GM18909 (cell line): Measurements from ENCODE around the gene COIL.
"Not testable (repeated sequence)": the region's sequence is repeated elsewhere in the genome, so short reads cannot be mapped to it uniquely, and the experiment has no call there.

Experiments
- ATAC-seq: cut with Tn5 transposase; IDR thresholded peaks from one replicate; pipeline ENCODE4 v1.9.1; 2021; ENCODE audit warnings: mild to moderate bottlenecking; ENCODE audit not compliant: unreplicated experiment, poor library complexity

The COIL gene, protein sequence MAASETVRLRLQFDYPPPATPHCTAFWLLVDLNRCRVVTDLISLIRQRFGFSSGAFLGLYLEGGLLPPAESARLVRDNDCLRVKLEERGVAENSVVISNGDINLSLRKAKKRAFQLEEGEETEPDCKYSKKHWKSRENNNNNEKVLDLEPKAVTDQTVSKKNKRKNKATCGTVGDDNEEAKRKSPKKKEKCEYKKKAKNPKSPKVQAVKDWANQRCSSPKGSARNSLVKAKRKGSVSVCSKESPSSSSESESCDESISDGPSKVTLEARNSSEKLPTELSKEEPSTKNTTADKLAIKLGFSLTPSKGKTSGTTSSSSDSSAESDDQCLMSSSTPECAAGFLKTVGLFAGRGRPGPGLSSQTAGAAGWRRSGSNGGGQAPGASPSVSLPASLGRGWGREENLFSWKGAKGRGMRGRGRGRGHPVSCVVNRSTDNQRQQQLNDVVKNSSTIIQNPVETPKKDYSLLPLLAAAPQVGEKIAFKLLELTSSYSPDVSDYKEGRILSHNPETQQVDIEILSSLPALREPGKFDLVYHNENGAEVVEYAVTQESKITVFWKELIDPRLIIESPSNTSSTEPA

DNA sequence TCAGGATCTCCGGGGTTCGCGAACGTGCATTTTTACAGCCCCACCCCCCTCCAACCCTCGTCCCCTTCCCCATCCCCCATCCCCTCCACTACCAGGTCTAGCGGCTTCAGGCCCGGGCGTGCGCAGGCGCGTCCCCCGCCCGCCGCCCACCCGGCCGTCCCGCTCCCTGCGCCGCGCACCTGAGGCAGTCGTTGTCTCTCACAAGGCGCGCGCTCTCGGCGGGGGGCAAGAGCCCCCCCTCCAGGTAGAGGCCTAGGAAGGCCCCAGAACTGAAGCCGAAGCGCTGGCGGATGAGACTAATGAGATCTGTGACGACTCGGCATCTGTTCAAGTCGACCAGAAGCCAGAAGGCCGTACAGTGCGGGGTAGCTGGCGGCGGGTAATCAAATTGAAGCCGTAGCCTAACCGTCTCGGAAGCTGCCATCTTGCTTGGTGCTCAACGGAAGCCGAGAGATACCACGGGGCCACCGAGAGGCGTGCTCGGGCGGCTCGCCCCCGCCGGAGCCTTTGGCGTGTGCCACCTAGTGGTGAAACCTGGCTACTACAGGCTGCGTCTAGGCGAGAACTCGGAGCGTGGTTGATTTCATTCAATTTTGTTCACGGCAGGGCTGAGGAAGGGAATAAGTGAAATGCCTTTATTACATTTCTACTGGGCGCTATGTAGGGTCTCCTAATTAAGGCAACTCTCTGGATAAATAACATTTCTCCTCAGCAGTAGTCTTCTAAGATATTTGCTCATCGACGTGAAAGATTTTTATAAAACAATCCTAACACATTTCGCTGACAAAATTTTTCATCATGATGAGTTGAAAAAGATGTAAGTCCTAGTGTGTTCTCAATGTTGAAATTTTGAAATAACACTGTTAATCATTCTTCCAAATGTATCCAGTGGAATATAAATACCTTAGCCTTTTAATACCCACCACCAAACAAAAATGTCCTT, at the start of gene COIL:
TSS of gene COIL (minus strand) at position 455 of the 943 bp plus-strand sequence. CDS start at position 424, 31 bp downstream.
- ATAC-seq, result peak; percentile 96

DNA sequence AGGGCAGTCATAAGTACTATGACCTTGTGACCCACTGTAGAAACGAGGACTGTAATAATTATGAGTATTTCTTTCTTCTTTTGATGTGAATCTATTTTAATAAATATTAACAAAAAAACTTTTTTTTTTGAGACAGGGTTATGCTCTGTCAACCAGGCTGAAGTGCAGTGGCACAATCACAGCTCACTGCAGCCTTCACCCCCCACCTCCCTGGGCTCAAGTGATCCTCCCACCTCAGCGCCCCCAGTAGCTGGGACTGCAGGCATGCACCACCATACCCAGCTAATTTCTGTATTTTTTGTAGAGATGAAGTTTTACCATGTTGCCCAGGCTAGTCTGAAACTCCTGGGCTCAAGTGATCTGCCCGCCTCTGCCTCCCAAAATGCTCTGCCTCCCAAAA, 49.6 kb upstream of the COIL start:
- no peak for ATAC-seq

DNA sequence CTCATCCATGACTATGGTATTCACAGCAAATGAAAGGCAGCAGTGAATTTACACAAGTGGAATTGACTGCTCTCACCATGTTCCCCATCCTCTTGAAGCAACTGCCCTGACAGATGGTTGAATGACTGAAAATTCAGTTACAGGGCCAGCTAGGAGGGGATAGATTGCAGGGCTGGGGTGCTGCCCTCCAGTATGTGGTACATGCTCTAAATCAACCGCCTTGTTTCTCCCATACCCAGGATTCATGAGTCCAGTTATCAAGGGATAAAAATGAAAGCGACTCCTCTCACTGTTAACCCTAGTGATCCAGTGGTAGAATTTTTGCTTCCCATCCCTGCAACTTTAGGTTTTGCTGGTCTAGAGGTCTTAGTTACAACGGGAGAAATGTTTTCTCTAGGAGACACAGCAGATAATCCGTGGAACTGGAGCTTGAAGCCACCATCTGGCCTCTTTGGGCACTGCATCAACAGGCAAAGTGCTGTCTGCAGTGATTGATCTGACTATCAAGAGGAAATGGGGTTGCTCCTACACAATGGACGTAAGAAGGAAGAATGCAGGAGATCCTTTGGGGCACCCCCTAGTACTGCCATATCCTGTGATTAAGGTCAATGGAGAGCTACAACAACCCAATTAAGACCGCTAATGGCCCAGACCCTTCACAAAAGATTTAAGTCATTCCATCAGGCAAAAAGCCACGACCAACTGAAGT, 49.0 kb upstream of the COIL start:
- ATAC-seq, result peak; percentile 69

DNA sequence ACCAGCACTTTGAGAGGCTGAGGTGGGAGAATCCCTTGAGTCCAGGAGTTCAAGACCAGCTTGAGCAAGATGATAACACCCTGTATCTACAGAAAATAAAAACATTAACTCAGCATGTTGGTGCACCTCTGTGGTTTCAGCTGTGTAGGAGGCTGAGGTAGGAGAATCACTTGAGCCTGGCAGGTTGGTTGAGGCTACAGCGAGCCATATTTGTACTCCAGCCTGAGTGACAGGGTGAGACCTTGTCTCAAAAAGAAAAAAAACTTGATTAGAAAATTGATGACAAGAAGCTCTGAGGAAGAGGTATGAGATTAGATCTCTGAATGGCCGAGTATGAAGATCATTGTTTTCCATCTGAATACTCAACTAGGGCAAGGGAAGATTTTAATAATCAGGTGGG, 48.1 kb upstream of the COIL start:
- no peak for ATAC-seq

DNA sequence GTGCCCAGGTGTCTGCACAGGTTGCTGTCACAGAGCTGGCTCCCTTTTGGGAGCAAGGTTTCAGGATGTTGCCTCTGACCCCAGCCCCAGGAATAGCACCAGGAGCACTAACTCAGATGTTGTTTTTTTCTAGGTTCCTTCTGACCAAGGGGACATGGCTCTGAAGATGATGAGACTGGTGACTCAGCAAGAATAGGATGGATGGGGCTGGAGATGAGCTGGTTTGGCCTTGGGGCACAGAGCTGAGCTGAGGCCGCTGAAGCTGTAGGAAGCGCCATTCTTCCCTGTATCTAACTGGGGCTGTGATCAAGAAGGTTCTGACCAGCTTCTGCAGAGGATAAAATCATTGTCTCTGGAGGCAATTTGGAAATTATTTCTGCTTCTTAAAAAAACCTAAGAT, 45.2 kb upstream of the COIL start:
- no peak for ATAC-seq

DNA sequence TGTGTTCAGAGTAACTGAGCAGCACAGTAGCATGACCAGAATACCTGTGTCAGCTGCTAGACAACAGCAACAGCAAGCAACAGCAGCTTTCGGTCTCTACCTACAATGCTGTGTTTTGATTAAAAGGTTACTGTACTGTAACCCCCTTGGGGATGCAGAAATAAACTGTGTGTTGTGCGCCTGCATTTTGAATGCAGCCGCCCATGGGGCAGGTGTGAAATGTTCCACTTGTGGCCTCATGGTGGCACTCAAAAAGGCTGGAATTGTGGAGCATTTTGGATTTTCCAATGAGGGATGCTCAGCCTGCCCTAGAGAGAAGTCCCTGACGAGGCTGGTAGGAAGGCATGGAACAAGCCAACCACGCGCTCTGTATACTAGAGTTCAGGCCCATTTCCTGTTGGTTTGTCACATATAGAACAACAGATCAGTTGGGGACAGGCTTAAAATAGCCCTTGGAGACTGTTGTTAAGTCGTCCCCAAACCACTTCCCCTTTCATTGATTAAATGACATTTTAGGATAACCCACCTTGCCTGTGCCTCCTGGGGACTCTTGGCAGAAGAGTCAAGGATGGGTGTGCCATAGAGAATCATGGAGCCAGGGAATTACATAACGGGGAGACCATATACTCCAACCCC, 44.2 kb upstream of the COIL start:
- ATAC-seq, result peak; percentile 86

DNA sequence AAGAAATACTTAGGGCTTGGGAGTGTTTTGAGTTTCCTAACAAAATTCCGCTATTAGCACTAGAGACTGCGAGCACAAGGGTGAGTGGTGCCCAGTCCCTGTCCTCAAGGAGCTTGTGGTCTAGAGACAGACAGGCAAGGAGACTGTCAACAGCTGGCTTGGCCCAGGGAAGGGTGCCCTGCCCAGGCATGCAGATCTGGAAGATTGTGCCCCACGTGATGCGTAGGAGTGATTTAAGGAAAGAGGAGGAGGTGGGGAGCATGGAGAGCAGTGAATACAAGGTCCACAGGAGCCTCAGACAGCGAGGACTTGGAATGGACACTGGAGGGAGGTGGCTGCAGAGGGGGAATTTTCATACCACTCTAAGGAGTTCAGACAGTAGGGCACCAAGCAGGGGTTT, 42.1 kb upstream of the COIL start:
- no peak for ATAC-seq

DNA sequence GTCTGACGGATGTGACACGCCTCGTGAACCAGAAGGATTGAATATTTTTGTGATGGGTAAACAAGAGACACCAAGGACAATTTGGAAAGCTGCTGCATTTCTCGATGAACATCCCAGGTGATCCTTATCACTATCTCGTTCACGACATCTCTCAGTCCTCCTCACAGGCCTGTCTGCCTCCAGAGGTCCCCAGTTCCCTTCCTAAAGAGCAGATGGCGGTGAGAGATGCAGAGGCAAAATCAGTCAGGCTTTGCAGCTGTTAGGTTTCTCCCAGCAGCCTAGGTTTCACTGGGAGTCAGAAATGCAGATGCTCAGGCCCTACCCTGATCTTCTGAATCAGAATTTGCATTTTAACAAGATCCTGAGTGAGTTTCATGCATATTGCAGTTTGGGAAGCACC, 40.7 kb upstream of the COIL start:
- no peak for ATAC-seq

DNA sequence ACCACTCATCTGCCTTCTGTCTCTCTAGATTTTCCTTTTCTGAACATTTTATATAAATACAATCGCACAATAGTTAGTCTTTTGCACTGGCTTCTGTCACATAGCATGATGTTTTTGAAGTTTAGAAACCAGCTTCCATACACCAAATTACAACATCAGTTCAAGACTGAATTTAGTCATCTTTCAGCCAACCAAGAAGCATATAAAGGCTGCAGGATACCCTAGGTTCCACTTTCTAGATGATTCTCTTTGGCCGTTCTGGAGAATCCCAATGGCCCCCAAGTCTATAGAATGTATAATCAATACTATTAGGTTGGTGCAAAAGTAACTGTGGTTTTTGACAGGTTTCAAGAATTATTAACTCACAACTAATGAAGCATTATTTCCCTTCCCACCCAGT, 36.5 kb upstream of the COIL start:
- no peak for ATAC-seq

DNA sequence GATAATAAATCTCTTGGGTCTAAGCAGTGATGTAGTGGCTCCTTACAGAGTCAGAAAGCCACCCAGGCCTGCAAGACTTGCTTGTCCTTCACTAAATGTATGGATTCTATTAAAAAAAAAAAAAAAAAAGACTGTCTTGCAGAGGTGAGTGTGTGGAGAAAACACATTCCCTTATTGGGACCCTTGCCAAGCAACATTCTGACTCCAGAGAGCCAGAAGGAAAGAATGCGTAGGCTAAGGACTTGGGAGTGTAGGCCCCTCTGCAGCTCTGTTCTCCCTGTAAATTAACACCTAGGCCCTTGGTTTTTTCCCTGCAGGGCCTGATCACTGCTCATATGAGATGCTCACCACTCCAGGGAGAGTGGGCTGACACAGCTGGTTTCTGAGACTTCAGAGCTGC, 34.9 kb upstream of the COIL start:
- no peak for ATAC-seq

DNA sequence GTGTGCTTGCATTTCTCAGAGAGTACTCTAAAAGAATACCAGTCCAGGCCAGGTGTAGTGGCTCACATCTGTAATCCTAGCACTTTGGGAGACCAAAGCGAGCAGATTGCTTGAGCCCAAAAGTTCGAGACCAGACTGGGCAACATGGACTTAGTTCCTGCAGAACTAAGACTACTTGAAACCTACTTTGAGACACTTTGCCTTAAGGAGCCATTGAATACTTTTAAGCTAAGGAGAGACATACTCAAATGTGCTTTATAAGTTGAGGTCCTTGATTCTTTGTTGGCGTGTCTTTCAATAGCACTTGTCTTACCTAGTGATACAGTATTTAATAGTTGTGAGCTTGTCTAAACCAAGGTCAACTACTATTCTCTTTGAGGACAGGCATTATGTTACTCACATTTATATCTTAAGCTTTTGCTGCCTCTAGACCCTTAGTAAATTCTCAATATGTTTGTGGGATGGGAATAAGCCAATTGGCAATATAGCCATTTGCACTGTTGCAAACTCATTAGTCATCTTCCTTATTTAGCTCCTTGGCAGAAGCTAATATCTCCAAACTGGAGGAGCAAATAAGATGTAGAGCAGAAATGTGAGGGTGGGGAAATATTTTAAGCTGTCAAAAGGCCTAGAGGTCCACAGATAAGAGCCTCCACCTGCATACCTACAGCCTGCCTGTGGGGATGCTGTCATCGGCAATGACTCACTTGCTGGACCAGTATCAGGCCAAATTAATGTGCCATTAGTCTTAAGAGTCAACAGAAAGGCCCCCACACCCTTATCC, 33.4 kb upstream of the COIL start:
- no peak for ATAC-seq

DNA sequence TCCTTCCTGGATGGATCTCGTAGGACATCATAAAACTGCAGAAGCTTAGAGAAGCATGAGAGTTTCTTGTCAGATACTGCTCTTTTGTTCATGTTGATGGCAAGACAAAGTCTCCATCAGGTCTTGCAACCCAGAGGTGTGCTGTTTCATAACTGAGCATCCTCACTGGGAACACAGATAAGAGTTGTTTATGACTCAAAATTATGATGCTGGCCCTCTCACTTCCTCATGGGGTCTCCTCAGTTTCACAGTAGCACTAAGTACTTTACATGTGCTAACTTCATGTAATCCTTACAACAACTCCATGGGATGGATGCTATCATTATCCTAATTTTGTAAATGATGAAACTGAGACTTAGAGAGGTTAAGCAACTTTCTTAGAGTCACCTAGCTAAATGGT, 31.5 kb upstream of the COIL start:
- ATAC-seq, result no peak

DNA sequence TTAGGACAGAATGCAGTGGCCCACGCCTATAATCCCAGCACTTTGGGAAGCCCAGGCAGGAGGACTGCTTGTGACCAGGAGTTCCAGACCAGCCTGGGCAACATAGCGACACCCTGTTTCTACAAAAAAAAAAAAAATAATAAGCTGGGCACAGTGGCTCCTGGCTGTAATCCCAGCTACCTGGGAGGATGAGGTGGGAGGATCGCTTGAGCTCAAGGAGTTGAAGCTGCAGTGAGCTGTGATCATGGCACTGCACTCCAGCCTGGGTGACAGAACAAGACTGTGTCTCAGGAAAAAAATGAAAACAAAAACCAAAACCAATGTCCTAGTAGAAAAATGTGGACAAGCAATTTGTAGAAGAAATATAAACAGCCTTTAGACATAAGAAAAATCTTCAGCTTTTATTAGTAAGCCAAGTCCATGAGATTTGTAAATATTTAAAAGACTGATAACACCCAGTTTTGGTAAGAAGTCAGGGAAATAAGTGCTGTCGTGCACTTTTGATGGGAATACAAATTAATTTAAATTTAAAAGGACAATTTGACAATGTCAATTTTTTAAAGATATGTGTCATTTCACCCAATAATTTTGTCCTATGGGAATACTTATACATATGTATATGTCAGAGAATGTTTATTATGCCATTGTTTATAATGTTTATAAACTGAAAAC, 28.2 kb upstream of the COIL start:
- no peak for ATAC-seq

DNA sequence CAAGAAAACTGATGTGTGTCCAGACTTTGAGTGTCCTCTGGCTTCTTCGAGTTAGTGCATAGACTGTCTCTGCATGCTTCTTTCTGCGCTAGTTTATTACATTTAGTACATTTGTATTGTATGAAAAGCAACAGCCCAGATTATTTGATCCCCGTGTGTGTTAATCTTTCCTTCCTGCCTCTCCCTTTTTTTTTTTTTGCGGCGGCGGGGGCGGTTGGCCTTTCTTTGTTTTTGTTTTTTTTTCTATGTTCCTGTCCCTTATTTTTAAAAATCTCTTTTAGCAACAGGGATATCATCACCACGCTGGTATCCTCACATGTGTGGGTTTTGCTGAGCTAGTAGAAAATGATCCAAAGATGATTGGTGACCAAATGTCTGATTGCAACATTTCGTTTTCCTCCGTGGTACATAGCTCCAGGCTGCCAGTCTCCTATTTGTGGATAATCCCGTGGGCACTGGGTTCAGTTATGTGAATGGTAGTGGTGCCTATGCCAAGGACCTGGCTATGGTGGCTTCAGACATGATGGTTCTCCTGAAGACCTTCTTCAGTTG, 26.5 kb upstream of the COIL start:
- no peak for ATAC-seq

DNA sequence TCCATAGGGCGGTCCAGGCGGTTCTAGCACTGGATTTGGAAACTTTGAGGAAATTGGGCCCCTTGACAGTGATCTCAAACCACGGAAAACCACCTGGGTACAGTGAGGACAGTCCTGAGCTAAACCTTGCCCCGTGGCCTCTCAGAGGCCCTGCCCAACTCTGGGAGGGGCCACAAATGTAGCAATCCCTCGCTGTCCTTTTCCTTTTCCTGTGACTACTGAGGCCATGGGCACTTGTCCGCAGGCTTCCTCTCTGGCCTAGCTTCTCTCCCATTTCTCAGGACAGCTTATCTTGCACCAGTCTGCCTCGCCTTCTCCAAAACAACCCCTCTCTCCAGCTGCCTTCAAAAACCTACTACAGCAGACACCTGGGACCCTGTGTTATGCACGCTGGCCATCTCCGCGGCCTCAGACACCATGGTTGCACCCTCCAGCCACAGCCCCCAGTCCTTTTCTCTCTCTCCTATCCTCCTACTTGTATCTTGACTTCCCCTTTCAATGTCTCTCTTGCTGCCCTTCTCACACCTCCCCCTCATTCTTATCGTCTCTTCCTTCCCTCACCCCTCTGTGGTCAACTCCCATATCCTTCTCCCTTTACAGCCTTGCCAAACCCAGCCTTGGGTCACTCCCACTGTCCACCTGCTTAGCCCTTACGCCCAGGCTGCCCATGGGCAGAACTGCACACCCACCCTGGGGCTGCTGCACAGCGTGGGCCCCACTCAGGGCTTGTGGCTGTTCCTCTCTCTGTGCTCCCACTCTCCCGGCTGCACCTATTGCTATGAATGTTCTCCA, 24.7 kb upstream of the COIL start:
- ATAC-seq, result no peak

DNA sequence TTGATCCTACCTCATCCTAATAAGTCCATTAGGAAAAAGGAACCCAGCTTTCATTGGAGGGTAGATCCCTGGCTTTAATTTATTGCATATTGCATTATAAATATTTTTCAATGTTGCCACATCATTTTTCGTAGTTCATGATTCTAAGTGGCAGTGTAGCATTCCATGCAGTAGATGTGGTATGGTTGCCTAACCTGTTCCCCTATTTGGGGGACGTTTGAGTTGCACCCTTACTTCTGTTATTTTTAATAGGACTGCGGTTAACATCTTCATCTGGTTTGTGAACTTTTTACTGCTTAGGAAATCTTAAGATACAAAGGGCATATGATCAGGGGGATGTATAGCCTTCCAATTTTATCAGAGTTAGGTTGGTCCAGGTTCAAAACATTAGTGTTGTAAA, 22.5 kb upstream of the COIL start:
- ATAC-seq, result no peak

DNA sequence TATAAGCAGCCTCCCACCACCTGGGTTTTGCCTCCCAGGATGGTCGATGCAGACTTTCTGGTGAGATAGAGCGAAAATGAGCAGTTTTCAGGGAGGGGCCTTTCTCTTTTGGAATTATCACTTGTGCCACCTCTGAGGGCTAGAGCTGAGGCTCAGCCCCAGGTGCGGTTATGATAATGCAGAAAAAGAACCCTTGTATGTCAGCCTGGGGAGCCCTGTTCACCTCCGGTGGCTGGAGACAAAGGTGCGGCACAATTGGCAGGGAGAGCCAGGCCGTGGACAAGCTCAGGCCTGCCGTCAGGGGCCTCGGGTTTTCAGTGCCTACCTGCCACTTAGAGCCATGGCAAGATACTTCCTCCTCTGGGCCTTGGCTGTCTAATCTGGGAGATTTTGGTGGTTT, 21.5 kb upstream of the COIL start:
- no peak for ATAC-seq

DNA sequence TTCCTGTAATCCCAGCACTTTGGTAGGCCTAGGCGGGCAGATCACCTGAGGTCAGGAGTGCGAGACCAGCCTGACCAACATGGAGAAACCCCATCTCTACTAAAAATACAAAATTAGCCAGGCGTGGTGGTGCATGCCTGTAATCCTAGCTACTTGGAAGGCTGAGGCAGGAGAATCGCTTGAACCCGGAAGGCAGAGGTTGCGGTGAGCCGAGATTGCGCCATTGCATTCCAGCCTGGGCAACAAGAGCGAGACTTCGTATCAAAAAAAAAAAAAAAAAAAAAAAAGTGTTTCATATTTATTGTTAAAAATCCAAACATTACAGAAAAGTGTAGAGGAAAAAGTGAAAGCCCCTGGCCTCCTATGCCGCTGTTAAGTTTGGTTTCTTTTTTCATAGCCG, 19.7 kb upstream of the COIL start:
- not testable (repeated sequence) for ATAC-seq
